Spleen (tissue), 11 donors: ENCODE measurements around the gene RAPGEF4. TPM values are rescaled to one million over a fixed set of nuclear protein-coding genes. Genes with fewer than 3 reads are reported as not detected.

ENCODE experiments used
- DNase-seq: peaks from one replicate; pipeline ENCODE4 v3.0.0-alpha.2; 2020
- H3K27ac ChIP-seq, 8 donors: fragments of 200-600 bp; sonication (generic) in 7 of 8; 1 replicate in 4 of 8; 2 replicates in 4 of 8; pipeline versions ENCODE4 v1.5.0 to v1.8.0; 2016 to 2021; ENCODE audit warnings: inconsistent platforms in 4 of 8, mild to moderate bottlenecking in 4 of 8, moderate library complexity in 1 of 8
- H3K27me3 ChIP-seq, 7 donors: fragments of 200-600 bp; sonication (generic) in 6 of 7; replicated peaks in 1 of 7; 1 replicate in 4 of 7; 2 replicates in 3 of 7; pipeline versions ENCODE4 v1.5.0 to v1.8.0; 2016 to 2021; ENCODE audit warnings: inconsistent platforms in 3 of 7, mild to moderate bottlenecking in 1 of 7
- H3K36me3 ChIP-seq, 6 donors: fragments of 200-600 bp; sonication (generic) in 5 of 6; 1 replicate in 4 of 6; 2 replicates in 2 of 6; pipeline versions ENCODE4 v1.5.0 to v1.8.0; 2016 to 2021; ENCODE audit warnings: inconsistent platforms in 2 of 6
- H3K4me1 ChIP-seq, 6 donors: fragments of 200-600 bp; sonication (generic) in 5 of 6; 1 replicate in 3 of 6; 2 replicates in 3 of 6; pipeline versions ENCODE4 v1.5.0 to v1.8.0; 2016 to 2021; ENCODE audit warnings: inconsistent platforms in 3 of 6
- H3K4me3 ChIP-seq, 8 donors: fragments of 200-600 bp; sonication (generic) in 7 of 8; 1 replicate in 4 of 8; 2 replicates in 4 of 8; pipeline versions ENCODE4 v1.5.0 to v1.8.0; 2016 to 2021; ENCODE audit warnings: inconsistent platforms in 4 of 8, mild to moderate bottlenecking in 4 of 8, moderate library complexity in 2 of 8
- H3K9me3 ChIP-seq, 8 donors: fragments of 200-600 bp; sonication (generic) in 7 of 8; 1 replicate in 4 of 8; 2 replicates in 4 of 8; pipeline versions ENCODE4 v1.5.0 to v1.8.0; 2016 to 2021; ENCODE audit warnings: inconsistent platforms in 4 of 8
- POLR2A ChIP-seq, 3 donors: fragments of 450-650 bp; IDR thresholded peaks; one replicate each; pipeline ENCODE4 v1.5.1; 2017; ENCODE audit warnings: antibody characterized with exemption in 3 of 3, mild to moderate bottlenecking in 1 of 3
- POLR2AphosphoS5 ChIP-seq, 3 donors: sonication (generic); formaldehyde crosslinking; IDR thresholded peaks; one replicate each; pipeline ENCODE4 v1.5.1; 2017; ENCODE audit warnings: antibody characterized with exemption in 3 of 3
- WGBS, 5 donors: extraction: QIAGEN DNeasy Blood & Tissue Kit in 3 of 5; methylation state at CpG; one replicate each; pipeline versions ENCODE4 v1.1.5 to v1.1.7; 2013 to 2018; 5-methylcytosine and 5-hydroxymethylcytosine counted together
- intact Hi-C: fragments of 100-400 bp; cut with DNase I; formaldehyde crosslinking; loops from one replicate; pipeline ENCODE4 v1.15.0; 2023; ENCODE audit warnings: low total_unique reads
- polyA plus RNA-seq, 3 donors: library from polyadenylated mRNA; stranded (reverse); fragments of 200-250 nt; gene quantifications; one replicate each; pipeline ENCODE4 v1.2.1, GENCODE V29; 2013
- total RNA-seq, 7 donors: library from RNA; depleted of rRNA in 3 of 7; stranded (reverse); fragments of >200 nt in 3 of 7; fragmentation: NEBNext Ultra II Directional in 4 of 7; extraction: Animal tissue kit (Norgen Biotek cat#: 25700) in 4 of 7; gene quantifications; one replicate each; pipeline versions ENCODE4 v1.1.0 to v1.2.1, GENCODE V29; 2016 to 2021
- TF ChIP-seq, protein P1 (sequence below), 11 experiments: fragments of 200-600 bp in 7 of 11; fragments of 450-650 bp in 4 of 11; sonication (generic) in 4 of 11; IDR thresholded peaks in 8 of 11; conservative IDR thresholded peaks in 3 of 11; 1 replicate in 7 of 11; 2 replicates in 4 of 11; pipeline versions ENCODE4 v1.4.0 to v1.8.0; 2016 to 2021; ENCODE audit warnings: antibody characterized with exemption in 11 of 11, inconsistent platforms in 4 of 11, mild to moderate bottlenecking in 1 of 11
- donor health status: healthy with polysubstance abuse.
- donor health status: DM: no; HTN: no; CAD: no; lungs with moderate emphysema.
- donor health status: DM: no; HTN: no; CAD: no.
- donor health status: Bipolar disorder and iron deficiency.
- donor health status: healthy.
- donor health status: DM: no; HTN: no; CAD: no.
- donor health status: DM: yes; HTN: yes; CAD: no.

RAPGEF4 gene
- total and polyA plus RNA-seq, 10 donors = 0.52 to 11.0 (median 1.9) TPM

DNA sequence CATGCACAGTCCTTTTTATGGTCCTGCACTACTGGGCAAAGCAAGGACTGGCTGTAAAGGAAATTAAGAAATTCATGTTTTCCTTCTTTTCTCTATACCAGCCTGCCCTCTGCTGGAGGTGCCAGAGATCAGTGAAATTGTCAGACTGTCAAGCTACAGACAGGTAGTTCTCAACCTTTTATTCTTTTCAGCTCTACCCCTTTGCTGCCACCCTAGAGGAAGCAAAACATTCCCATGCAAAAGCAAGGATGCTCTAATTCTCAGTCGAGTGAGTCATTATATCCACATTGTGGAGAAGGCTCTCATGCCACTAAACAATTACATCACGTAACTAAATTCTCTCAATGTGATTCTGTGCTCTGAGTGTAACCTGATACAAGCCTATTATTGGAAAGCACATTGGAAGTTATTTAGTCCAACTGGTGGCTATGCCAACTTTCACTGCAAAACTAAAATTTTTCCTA is 25.0 kb upstream of the RAPGEF4 start:
- no peak for DNase-seq
- TF ChIP-seq, protein P1, sequence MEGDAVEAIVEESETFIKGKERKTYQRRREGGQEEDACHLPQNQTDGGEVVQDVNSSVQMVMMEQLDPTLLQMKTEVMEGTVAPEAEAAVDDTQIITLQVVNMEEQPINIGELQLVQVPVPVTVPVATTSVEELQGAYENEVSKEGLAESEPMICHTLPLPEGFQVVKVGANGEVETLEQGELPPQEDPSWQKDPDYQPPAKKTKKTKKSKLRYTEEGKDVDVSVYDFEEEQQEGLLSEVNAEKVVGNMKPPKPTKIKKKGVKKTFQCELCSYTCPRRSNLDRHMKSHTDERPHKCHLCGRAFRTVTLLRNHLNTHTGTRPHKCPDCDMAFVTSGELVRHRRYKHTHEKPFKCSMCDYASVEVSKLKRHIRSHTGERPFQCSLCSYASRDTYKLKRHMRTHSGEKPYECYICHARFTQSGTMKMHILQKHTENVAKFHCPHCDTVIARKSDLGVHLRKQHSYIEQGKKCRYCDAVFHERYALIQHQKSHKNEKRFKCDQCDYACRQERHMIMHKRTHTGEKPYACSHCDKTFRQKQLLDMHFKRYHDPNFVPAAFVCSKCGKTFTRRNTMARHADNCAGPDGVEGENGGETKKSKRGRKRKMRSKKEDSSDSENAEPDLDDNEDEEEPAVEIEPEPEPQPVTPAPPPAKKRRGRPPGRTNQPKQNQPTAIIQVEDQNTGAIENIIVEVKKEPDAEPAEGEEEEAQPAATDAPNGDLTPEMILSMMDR (IDR thresholded peaks at IDR 0.05 in 8 of 11, conservative IDR thresholded peaks at IDR 0.05 in 3 of 11) = peak in 9 of 11 experiments; percentile 13 to 53 (median 36)
- TF ChIP-seq POLR2AphosphoS5 (IDR thresholded peaks at IDR 0.05) = no peak
- TF ChIP-seq POLR2A (IDR thresholded peaks at IDR 0.05) = no peak
- intact Hi-C loops = no loop called here

DNA sequence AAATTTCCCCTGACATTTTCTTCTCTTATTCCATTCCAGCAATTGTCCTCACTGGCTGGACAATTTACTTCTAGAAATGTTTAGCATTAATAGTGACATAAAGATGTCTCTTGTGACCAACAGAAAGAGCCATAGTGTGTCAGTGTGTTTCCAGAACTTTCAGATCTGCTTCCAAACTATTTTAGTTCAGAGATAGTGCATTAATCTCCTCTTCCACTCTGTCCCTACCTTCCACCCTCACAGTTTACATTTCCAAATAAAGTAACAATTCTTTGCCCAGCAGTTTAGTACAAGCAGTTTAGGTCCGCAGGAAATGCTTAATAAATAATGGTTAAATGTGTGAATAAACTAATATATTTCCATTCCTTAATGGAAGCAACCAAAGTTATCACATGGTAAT is 24.5 kb upstream of the RAPGEF4 start:
- DNase-seq = no peak
- no peak overlapping the region for H3K4me3 ChIP-seq
- WGBS, 5 donors = 79 to 91% (median 86%) methylated on average over 1 of the region's 1 CpG
- no peak overlapping the region for H3K27ac ChIP-seq
- H3K27me3 ChIP-seq = peaks cover 0 to 18% (median 0%) of the 10 kb centered on the region in 7 donors
- intact Hi-C loops = no loop called here
- H3K36me3 ChIP-seq = no peaks in the 10 kb centered on the region
- no peak for TF ChIP-seq POLR2AphosphoS5 (IDR thresholded peaks at IDR 0.05)
- TF ChIP-seq POLR2A (IDR thresholded peaks at IDR 0.05) = no peak
- TF ChIP-seq, protein P1 (IDR thresholded peaks at IDR 0.05 in 8 of 11, conservative IDR thresholded peaks at IDR 0.05 in 3 of 11) = no peak
- no peaks in the 10 kb centered on the region for H3K4me1 ChIP-seq
- no peaks in the 10 kb centered on the region for H3K9me3 ChIP-seq

More for the DNA sequence above, 25.0 kb upstream of the RAPGEF4 start:
- Histone ChIP-seq H3K27me3 (peaks cover 0 to 18% (median 0%) of the 10 kb centered on the region in 7 donors), H3K4me3 (no peak overlapping the region), H3K27ac (no peak overlapping the region), H3K4me1 (no peaks in the 10 kb centered on the region), H3K36me3 (no peaks in the 10 kb centered on the region), H3K9me3 (no peaks in the 10 kb centered on the region)
- 48 to 61% (median 51%) methylated on average over 2 of the region's 2 CpGs for whole genome bisulfite sequencing, 5 donors

DNA sequence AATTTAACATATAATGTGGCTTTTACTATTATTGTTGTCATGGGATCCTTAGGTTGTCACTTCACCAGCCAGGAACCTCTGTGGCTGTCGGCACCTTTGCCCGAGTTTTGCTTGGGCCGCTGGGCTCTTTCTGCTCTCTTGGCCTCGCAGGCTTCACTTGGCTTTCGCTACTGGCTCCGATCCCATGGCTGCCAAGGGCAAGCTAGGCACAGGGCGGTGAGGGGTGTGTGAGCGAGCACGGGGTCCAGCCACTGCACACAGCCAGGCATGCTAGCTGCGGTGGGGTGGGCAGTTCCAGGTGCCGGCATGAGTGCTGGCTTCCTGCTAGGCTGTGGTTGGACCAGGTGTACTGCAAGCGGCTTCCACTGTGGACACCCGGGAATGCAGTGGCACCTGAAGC is 23.4 kb upstream of the RAPGEF4 start:
- TF ChIP-seq POLR2A (IDR thresholded peaks at IDR 0.05) = no peak
- WGBS, 5 donors = 85 to 95% (median 87%) methylated on average over 11 to 13 of the region's 13 CpGs
- no peak overlapping the region for H3K4me3 ChIP-seq
- intact Hi-C loops = no loop called here
- no peaks in the 10 kb centered on the region for H3K9me3 ChIP-seq
- no peak overlapping the region for H3K27ac ChIP-seq
- H3K36me3 ChIP-seq = no peaks in the 10 kb centered on the region
- peaks cover 0 to 11% (median 0%) of the 10 kb centered on the region in 7 donors for H3K27me3 ChIP-seq
- no peaks in the 10 kb centered on the region for H3K4me1 ChIP-seq
- no peak for DNase-seq

DNA sequence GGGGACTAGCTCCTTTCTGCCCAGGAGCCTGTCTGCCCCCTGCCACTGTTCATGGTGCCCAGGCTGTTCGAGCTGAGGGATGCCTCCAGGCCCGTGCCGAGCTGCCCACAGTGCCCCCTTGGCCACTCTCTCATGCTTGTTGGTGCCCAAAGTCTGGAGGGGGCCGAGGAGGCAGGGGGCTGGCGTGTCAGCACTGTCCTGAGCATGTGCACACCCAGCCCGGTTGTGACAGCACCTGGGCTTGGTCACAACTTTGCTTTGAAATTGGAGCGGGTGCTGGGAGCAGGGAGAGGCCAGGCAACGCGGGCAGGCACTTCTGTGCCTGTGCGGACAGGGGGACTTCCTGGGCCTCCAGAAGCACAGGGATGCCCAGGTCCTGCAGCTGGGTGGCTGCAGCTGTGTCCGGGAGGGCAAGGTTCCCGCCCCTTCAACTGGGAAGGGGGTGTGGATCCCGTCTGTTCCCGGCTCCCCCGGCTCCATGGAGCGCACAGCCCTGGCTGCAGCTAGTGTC is 22.2 kb upstream of the RAPGEF4 start:
- no peak overlapping the region for H3K27ac ChIP-seq
- intact Hi-C loops = no loop called here
- TF ChIP-seq POLR2AphosphoS5 (IDR thresholded peaks at IDR 0.05) = no peak
- DNase-seq = no peak
- WGBS, 5 donors = 82 to 92% (median 88%) methylated on average over 9 to 16 of the region's 16 CpGs
- peaks cover 0 to 4% (median 0%) of the 10 kb centered on the region in 7 donors for H3K27me3 ChIP-seq
- H3K9me3 ChIP-seq = no peaks in the 10 kb centered on the region
- no peaks in the 10 kb centered on the region for H3K36me3 ChIP-seq
- H3K4me1 ChIP-seq = no peaks in the 10 kb centered on the region
- H3K4me3 ChIP-seq = no peak overlapping the region

DNA sequence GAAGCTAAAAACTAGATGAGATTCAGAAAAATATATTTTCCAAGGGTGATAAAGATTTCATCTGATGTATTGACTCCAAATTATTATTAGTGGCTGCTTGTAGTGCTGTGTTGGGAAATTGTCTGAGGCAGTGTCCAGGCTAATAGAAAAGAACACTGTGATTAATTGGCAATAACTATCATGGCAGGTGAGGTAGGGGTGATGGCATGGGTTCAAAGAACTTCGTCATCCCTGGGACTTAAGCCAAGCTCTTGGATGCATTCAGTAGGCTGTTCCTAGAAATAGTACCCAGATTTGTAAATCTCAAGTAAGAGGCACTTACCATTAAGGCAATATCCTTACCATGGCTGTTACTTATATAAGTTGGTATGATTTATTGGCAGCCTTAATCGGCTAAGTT is 13.2 kb upstream of the RAPGEF4 start:
- H3K4me1 ChIP-seq = no peaks in the 10 kb centered on the region
- intact Hi-C loops = no loop called here
- peaks cover 0 to 5% (median 0%) of the 10 kb centered on the region in 8 donors for H3K9me3 ChIP-seq
- no peak overlapping the region for H3K4me3 ChIP-seq
- H3K27me3 ChIP-seq = peaks cover 0 to 5% (median 0%) of the 10 kb centered on the region in 7 donors
- 68 to 86% (median 71%) methylated on average over 2 of the region's 2 CpGs for WGBS, 5 donors
- H3K27ac ChIP-seq = no peak overlapping the region
- no peak for DNase-seq
- no peaks in the 10 kb centered on the region for H3K36me3 ChIP-seq
- TF ChIP-seq POLR2A (IDR thresholded peaks at IDR 0.05) (no peak), POLR2AphosphoS5 (IDR thresholded peaks at IDR 0.05) (no peak)
- TF ChIP-seq, protein P1 (IDR thresholded peaks at IDR 0.05 in 8 of 11, conservative IDR thresholded peaks at IDR 0.05 in 3 of 11) = no peak
